ENCODE data around the gene PPP3CA. TPM values are rescaled to one million over a fixed set of nuclear protein-coding genes. Genes with fewer than 3 reads are reported as not detected.

Gene PPP3CA
- total and polyA plus RNA-seq, 3 experiments from 2014 or later: 6.9 to 30.7 (median 30.0) TPM

- Mint-ChIP-seq H3K4me1 (peaks cover 72 to 93% (median 92%) of the 10 kb centered on the region in 3 donors), H3K27ac (peak overlapping the region in 4 of 8 donors; percentile 52 to 91 (median 77)), H3K36me3 (peaks cover 0 to under 1% (median 0%) of the 10 kb centered on the region in 3 donors), H3K9me3 (no peaks in the 10 kb centered on the region), H3K4me3 (no peak overlapping the region), H3K27me3 (no peaks in the 10 kb centered on the region)
- ChIA-PET POLR2A (no interaction called here), CTCF (no interaction called here)
- DNase-seq: no peak
- Histone ChIP-seq H3K9me3 (ENCODE audit: low read length) (no peaks in the 10 kb centered on the region), H3K36me3 (ENCODE audit: insufficient read depth, low read length) (no peaks in the 10 kb centered on the region), H3K27me3 (ENCODE audit: insufficient read depth, low read length, poor library complexity, severe bottlenecking) (no peaks in the 10 kb centered on the region), H3K4me1 (ENCODE audit: insufficient read depth, low read length) (peaks cover 10% of the 10 kb centered on the region), H3K27ac (ENCODE audit: low read depth, low read length) (no peak overlapping the region), H3K4me3 (ENCODE audit: low read length) (no peak overlapping the region)
Measured at GRCh38 chr4:101285985-101286384, 61.3 kb downstream of the PPP3CA start.

GRCh38 chr4:101284546-101284945, 62.8 kb downstream of the PPP3CA start:
- CTCF ChIA-PET: interaction anchor here (0.8 kb wide), 1 partner anchor 63 kb away, joined by 3 read pairs; no protein-coding TSS in a partner anchor
- no peak overlapping the region for H3K27ac ChIP-seq (ENCODE audit: low read depth, low read length)
- peak overlapping the region in 3 of 7 donors; percentile 2 to 8 (median 3) for H3K4me3 Mint-ChIP-seq

GRCh38 chr4:101283434-101283833, 63.9 kb downstream of the PPP3CA start:
- H3K27me3 Mint-ChIP-seq: no peaks in the 10 kb centered on the region
- H3K9me3 Mint-ChIP-seq: no peaks in the 10 kb centered on the region
- Histone ChIP-seq H3K27me3 (ENCODE audit: insufficient read depth, low read length, poor library complexity, severe bottlenecking) (no peaks in the 10 kb centered on the region), H3K9me3 (ENCODE audit: low read length) (no peaks in the 10 kb centered on the region), H3K36me3 (ENCODE audit: insufficient read depth, low read length) (no peaks in the 10 kb centered on the region), H3K4me1 (ENCODE audit: insufficient read depth, low read length) (peaks cover 10% of the 10 kb centered on the region), H3K27ac (ENCODE audit: low read depth, low read length) (no peak overlapping the region), H3K4me3 (ENCODE audit: low read length) (no peak overlapping the region)
- POLR2A ChIA-PET: no interaction called here
- H3K27ac Mint-ChIP-seq: peak overlapping the region in 3 of 8 donors; percentile 8 to 78 (median 48)
- no peak overlapping the region for H3K4me3 Mint-ChIP-seq
- peaks cover 0 to 3% (median 0%) of the 10 kb centered on the region in 3 donors for H3K36me3 Mint-ChIP-seq
- CTCF ChIA-PET: no interaction called here
- no peak for DNase-seq
- peaks cover 70 to 93% (median 93%) of the 10 kb centered on the region in 3 donors for H3K4me1 Mint-ChIP-seq

More at GRCh38 chr4:101284546-101284945, 62.8 kb downstream of the PPP3CA start:
- no peaks in the 10 kb centered on the region for H3K9me3 ChIP-seq (ENCODE audit: low read length)
- H3K36me3 ChIP-seq (ENCODE audit: insufficient read depth, low read length): no peaks in the 10 kb centered on the region
- peak in 2 of 5 donors; percentile 16 to 25 for DNase-seq
- H3K4me1 ChIP-seq (ENCODE audit: insufficient read depth, low read length): peaks cover 10% of the 10 kb centered on the region
- H3K27ac Mint-ChIP-seq: peak overlapping the region in 7 of 8 donors; percentile 0 to 91 (median 62)
- H3K4me3 ChIP-seq (ENCODE audit: low read length): no peak overlapping the region
- POLR2A ChIA-PET: no interaction called here
- H3K4me1 Mint-ChIP-seq: peaks cover 69 to 92% (median 92%) of the 10 kb centered on the region in 3 donors
- peaks cover 0 to 3% (median 0%) of the 10 kb centered on the region in 3 donors for H3K36me3 Mint-ChIP-seq
- no peaks in the 10 kb centered on the region for H3K27me3 Mint-ChIP-seq
- H3K27me3 ChIP-seq (ENCODE audit: insufficient read depth, low read length, poor library complexity, severe bottlenecking): no peaks in the 10 kb centered on the region
- no peaks in the 10 kb centered on the region for H3K9me3 Mint-ChIP-seq

GRCh38 chr4:101282076-101282844, 65.1 kb downstream of the PPP3CA start:
- no peaks in the 10 kb centered on the region for H3K36me3 ChIP-seq (ENCODE audit: insufficient read depth, low read length)
- H3K36me3 Mint-ChIP-seq: peaks cover 0 to 3% (median 0%) of the 10 kb centered on the region in 3 donors
- H3K4me3 Mint-ChIP-seq: peak overlapping the region in 5 of 7 donors; percentile 35 to 71 (median 48)
- peak in 2 of 5 donors; percentile 15 to 46 for DNase-seq
- ChIA-PET POLR2A (no interaction called here), CTCF (no interaction called here)
- H3K4me1 ChIP-seq (ENCODE audit: insufficient read depth, low read length): peaks cover 10% of the 10 kb centered on the region
- H3K27me3 Mint-ChIP-seq: no peaks in the 10 kb centered on the region
- H3K9me3 Mint-ChIP-seq: no peaks in the 10 kb centered on the region
- no peak overlapping the region for H3K27ac ChIP-seq (ENCODE audit: low read depth, low read length)
- H3K4me1 Mint-ChIP-seq: peaks cover 64 to 89% (median 86%) of the 10 kb centered on the region in 3 donors
- H3K9me3 ChIP-seq (ENCODE audit: low read length): no peaks in the 10 kb centered on the region
- H3K4me3 ChIP-seq (ENCODE audit: low read length): no peak overlapping the region
- no peaks in the 10 kb centered on the region for H3K27me3 ChIP-seq (ENCODE audit: insufficient read depth, low read length, poor library complexity, severe bottlenecking)
- peak overlapping the region in 6 of 8 donors; percentile 28 to 80 (median 66) for H3K27ac Mint-ChIP-seq

- Mint-ChIP-seq H3K27me3 (no peaks in the 10 kb centered on the region), H3K4me3 (no peak overlapping the region), H3K9me3 (no peaks in the 10 kb centered on the region), H3K27ac (peak overlapping the region in 3 of 8 donors; percentile 55 to 95 (median 58)), H3K4me1 (peaks cover 64 to 92% (median 91%) of the 10 kb centered on the region in 3 donors), H3K36me3 (peaks cover 0 to 4% (median 0%) of the 10 kb centered on the region in 3 donors)
- ChIA-PET POLR2A (no interaction called here), CTCF (no interaction called here)
- no peaks in the 10 kb centered on the region for H3K9me3 ChIP-seq (ENCODE audit: low read length)
- no peaks in the 10 kb centered on the region for H3K36me3 ChIP-seq (ENCODE audit: insufficient read depth, low read length)
- no peak overlapping the region for H3K27ac ChIP-seq (ENCODE audit: low read depth, low read length)
- H3K4me1 ChIP-seq (ENCODE audit: insufficient read depth, low read length): peaks cover 10% of the 10 kb centered on the region
- H3K27me3 ChIP-seq (ENCODE audit: insufficient read depth, low read length, poor library complexity, severe bottlenecking): no peaks in the 10 kb centered on the region
- DNase-seq: no peak
- no peak overlapping the region for H3K4me3 ChIP-seq (ENCODE audit: low read length)
Measured at GRCh38 chr4:101280866-101281600, 66.3 kb downstream of the PPP3CA start.

- H3K27ac Mint-ChIP-seq: peak overlapping the region in 2 of 8 donors; percentile 64 to 82
- CTCF ChIA-PET: interaction anchor here (1.6 kb wide), 1 partner anchor 10 kb away, joined by 3 read pairs; no protein-coding TSS in a partner anchor
- Histone ChIP-seq H3K27me3 (ENCODE audit: insufficient read depth, low read length, poor library complexity, severe bottlenecking) (no peaks in the 10 kb centered on the region), H3K9me3 (ENCODE audit: low read length) (no peaks in the 10 kb centered on the region), H3K27ac (ENCODE audit: low read depth, low read length) (no peak overlapping the region), H3K36me3 (ENCODE audit: insufficient read depth, low read length) (no peaks in the 10 kb centered on the region), H3K4me1 (ENCODE audit: insufficient read depth, low read length) (peaks cover 10% of the 10 kb centered on the region), H3K4me3 (ENCODE audit: low read length) (no peak overlapping the region)
- peaks cover 60 to 88% (median 87%) of the 10 kb centered on the region in 3 donors for H3K4me1 Mint-ChIP-seq
- no peaks in the 10 kb centered on the region for H3K27me3 Mint-ChIP-seq
- POLR2A ChIA-PET: no interaction called here
- no peaks in the 10 kb centered on the region for H3K9me3 Mint-ChIP-seq
- no peak overlapping the region for H3K4me3 Mint-ChIP-seq
- peaks cover 0 to 4% (median 0%) of the 10 kb centered on the region in 3 donors for H3K36me3 Mint-ChIP-seq
- DNase-seq: no peak
Measured at GRCh38 chr4:101279377-101279871, 67.9 kb downstream of the PPP3CA start.

- Mint-ChIP-seq H3K4me3 (no peak overlapping the region), H3K4me1 (peaks cover 50 to 76% (median 72%) of the 10 kb centered on the region in 3 donors), H3K27me3 (no peaks in the 10 kb centered on the region), H3K9me3 (no peaks in the 10 kb centered on the region), H3K36me3 (peaks cover 0 to 4% (median 0%) of the 10 kb centered on the region in 3 donors), H3K27ac (no peak overlapping the region)
- Histone ChIP-seq H3K27ac (ENCODE audit: low read depth, low read length) (no peak overlapping the region), H3K27me3 (ENCODE audit: insufficient read depth, low read length, poor library complexity, severe bottlenecking) (no peaks in the 10 kb centered on the region), H3K36me3 (ENCODE audit: insufficient read depth, low read length) (no peaks in the 10 kb centered on the region), H3K9me3 (ENCODE audit: low read length) (no peaks in the 10 kb centered on the region), H3K4me1 (ENCODE audit: insufficient read depth, low read length) (peaks cover 10% of the 10 kb centered on the region), H3K4me3 (ENCODE audit: low read length) (no peak overlapping the region)
- ChIA-PET POLR2A (no interaction called here), CTCF (no interaction called here)
- no peak for DNase-seq
Measured at GRCh38 chr4:101277671-101278070, 69.7 kb downstream of the PPP3CA start.

- POLR2A ChIA-PET: no interaction called here
- Histone ChIP-seq H3K36me3 (ENCODE audit: insufficient read depth, low read length) (no peaks in the 10 kb centered on the region), H3K27ac (ENCODE audit: low read depth, low read length) (no peak overlapping the region), H3K9me3 (ENCODE audit: low read length) (no peaks in the 10 kb centered on the region), H3K4me1 (ENCODE audit: insufficient read depth, low read length) (peaks cover under 1% of the 10 kb centered on the region), H3K27me3 (ENCODE audit: insufficient read depth, low read length, poor library complexity, severe bottlenecking) (no peaks in the 10 kb centered on the region), H3K4me3 (ENCODE audit: low read length) (no peak overlapping the region)
- no peaks in the 10 kb centered on the region for H3K9me3 Mint-ChIP-seq
- H3K4me1 Mint-ChIP-seq: peaks cover 46 to 75% (median 64%) of the 10 kb centered on the region in 3 donors
- no peaks in the 10 kb centered on the region for H3K27me3 Mint-ChIP-seq
- H3K4me3 Mint-ChIP-seq: no peak overlapping the region
- H3K36me3 Mint-ChIP-seq: peaks cover 0 to 4% (median 0%) of the 10 kb centered on the region in 3 donors
- DNase-seq: no peak
- H3K27ac Mint-ChIP-seq: no peak overlapping the region
- CTCF ChIA-PET: no interaction called here
Measured at GRCh38 chr4:101276661-101277060, 70.7 kb downstream of the PPP3CA start.
